GM21360 (cell line): Measurements from ENCODE around the gene ZNF628.

Experiments
- ATAC-seq: cut with Tn5 transposase; IDR thresholded peaks from one replicate; pipeline ENCODE4 v1.9.1; 2021; ENCODE audit warnings: mild to moderate bottlenecking, moderate library complexity; ENCODE audit not compliant: unreplicated experiment

ZNF628 gene

DNA sequence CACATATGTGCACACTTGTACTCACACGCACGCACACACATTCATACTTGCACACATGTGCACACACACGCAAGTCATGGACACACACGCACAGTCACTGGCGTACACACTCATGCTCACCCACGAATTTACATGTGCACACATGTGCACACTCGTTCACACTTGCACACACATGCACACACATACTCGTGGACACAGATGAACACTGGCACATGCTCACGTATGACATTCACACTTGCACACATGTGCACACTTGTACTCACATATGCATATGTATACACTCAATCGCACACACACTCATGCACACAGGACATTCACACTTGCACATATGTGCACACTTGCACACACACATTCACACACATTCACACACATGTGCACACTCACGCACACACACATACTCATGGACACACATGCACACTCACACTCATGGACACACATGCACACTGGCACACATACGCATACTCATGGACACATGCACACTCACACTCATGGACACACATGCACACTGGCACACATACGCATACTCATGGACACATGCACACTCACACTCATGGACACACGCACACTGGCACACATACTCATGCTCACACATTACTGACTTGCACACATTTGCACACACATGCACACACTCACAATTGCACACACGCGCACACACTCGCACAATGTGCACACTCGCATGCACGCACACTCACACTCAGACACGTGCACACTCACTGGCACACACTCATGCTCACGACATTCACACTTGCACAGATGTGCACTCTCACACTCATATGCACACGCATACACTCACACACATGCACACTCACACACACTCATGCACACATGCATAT lies 51.0 kb downstream of the ZNF628 start:
- ATAC-seq, result no peak

DNA sequence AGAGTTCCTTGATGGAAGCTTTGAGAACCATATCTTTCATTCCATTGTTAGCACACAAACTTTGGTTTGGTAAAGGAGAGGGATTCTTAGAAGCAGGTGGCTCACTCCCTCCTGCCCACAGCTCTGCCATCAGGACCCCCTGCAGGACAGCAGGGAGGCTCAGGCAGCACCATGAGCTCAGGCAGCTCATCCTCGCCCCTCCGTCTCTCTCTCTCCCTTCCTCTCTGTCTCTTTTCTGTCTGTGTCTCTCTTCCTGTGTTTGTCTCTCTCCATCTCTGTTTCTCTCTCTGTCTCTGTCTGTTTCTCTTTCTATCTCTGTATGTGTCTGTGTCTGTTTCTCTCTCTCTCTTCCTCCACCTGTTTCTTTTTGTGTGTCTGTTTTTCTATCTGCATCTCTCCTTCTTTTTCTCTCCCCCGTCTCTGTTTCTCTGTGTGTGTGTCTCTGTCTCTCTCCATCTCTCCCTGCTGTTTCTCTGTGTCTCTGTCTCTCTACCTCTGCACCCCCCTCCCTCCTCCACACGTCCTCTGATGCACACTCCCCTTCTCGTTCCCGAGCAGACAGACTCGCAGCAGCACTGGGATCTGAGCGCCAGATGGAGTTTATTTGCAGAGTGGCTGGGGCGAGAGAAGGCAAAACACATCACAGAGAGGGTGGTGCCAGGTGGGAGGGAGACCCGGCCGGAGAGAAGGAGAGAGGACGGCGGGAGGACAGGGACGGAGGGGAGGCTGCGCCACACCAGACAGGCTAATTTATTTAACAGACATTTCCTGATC lies 51.8 kb downstream of the ZNF628 start:
- no peak for ATAC-seq

DNA sequence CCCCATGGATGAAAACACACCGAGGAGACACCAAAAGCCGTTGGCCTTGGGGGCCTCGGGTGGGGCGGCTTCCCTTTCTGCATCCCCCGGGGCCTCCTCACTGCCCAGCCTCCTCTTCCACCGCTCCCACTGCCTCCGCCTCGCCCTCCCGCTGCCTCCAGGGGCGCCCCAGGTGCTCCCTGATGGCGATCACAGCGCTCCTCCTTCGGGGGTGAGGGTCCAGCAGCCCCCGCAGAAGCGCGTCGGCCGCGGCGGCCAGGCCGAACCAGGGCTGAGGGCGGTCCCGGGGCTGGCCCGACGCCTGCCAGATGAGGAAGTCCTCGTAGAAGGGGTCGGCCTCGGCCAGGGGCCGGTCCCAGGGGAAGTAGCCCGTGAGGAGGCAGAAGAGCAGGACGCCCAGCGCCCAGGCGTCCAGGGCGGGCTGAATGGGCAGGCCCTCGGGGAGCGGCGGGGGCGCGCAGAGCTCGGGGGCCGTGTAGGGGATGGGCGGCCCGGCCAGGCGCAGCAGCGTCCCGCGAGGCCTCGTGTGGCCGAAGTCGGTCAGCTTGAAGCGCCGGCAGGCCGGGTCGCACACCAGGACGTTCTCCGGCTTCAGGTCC lies 53.3 kb downstream of the ZNF628 start:
- no peak for ATAC-seq

DNA sequence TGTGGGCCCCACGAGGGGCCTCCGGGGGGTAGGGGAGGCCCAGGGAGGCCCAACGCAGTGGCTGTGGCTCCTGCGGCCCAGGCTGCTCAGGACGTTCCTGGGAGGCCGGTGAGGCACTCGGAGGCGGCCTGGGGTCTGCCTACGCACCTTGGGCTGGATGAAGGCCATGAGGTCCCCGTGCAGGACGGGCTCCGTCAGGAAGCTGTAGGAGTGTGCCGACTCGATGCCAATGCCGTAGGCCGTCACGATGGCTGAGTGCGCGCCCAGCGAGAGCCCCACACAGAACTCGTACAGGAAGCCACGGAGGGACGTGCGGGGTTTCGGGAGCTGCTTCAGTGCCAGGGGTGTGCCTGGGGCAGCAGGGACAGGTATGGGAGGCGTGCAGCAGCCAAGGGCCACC lies 54.6 kb downstream of the ZNF628 start:
- no peak for ATAC-seq
